Activated CD8-positive, alpha-beta T cell treated with anti-CD3 and anti-CD28 coated beads for 36 hours (primary cell): ENCODE data around the gene OPCML. TPM values are rescaled to one million over a fixed set of nuclear protein-coding genes. Genes with fewer than 3 reads are reported as not detected.

Source experiments
- ATAC-seq: fragments of 200-7000 bp; cut with Tn5 transposase; one replicate; pipeline ENCODE4 v1.10.0; 2021; ENCODE audit warnings: mild to moderate bottlenecking, moderate library complexity
- CTCF ChIA-PET: fragments of 350-600 bp; sonication (Branson Sonifier 250); formaldehyde crosslinking; loops from one replicate; lab custom pipeline; 2021; ENCODE audit warnings: antibody characterized with exemption; lab: Charles Lee
- POLR2A ChIA-PET: fragments of 350-600 bp; sonication (Branson Sonifier 250); formaldehyde crosslinking; loops from one replicate; lab custom pipeline; 2021; ENCODE audit warnings: antibody characterized with exemption; lab: Charles Lee
- DNase-seq: peaks from one replicate; pipeline ENCODE4 v3.0.0-alpha.2; 2020
- H3K27ac Mint-ChIP-seq: one replicate; pipeline ENCODE4 v1.8.0; 2021; ENCODE audit warnings: mild to moderate bottlenecking, mixed read lengths
- H3K27me3 Mint-ChIP-seq: one replicate; pipeline ENCODE4 v1.8.0; 2021; ENCODE audit warnings: mixed read lengths
- H3K36me3 Mint-ChIP-seq: one replicate; pipeline ENCODE4 v1.8.0; 2021; ENCODE audit warnings: low read depth, mixed read lengths
- H3K4me1 Mint-ChIP-seq: one replicate; pipeline ENCODE4 v1.8.0; 2021; ENCODE audit warnings: low read depth, mixed read lengths
- H3K4me3 Mint-ChIP-seq: one replicate; pipeline ENCODE4 v1.8.0; 2021; ENCODE audit warnings: mild to moderate bottlenecking, moderate library complexity, mixed read lengths
- H3K9me3 Mint-ChIP-seq: one replicate; pipeline ENCODE4 v1.8.0; 2021; ENCODE audit warnings: mixed read lengths
- intact Hi-C: fragments of 100-400 bp; cut with micrococcal nuclease; formaldehyde crosslinking; loops from one replicate; pipeline ENCODE4 v1.10.0; 2022
- total RNA-seq, 2 experiments: library from RNA; stranded (reverse); gene quantifications; one replicate each; pipeline ENCODE4 v1.2.3, GENCODE V29; 2021
- TF ChIP-seq, protein P1 (sequence below): fragments of 200-600 bp; IDR thresholded peaks from one replicate; pipeline ENCODE4 v1.8.0; 2022; ENCODE audit warnings: antibody characterized with exemption, mild to moderate bottlenecking

Gene OPCML
- total RNA-seq, 2 experiments from 2014 or later, result not detected

GRCh38 chr11:132782102-132782501 lies 750.2 kb downstream of the OPCML start:
- ChIA-PET CTCF (no interaction called here), POLR2A (no interaction called here)
- intact Hi-C loops, result no loop called here
- Mint-ChIP-seq H3K27me3 (no peaks in the 10 kb centered on the region), H3K27ac (no peak overlapping the region), H3K4me3 (no peak overlapping the region), H3K9me3 (no peaks in the 10 kb centered on the region), H3K36me3 (no peaks in the 10 kb centered on the region), H3K4me1 (peaks cover 1% of the 10 kb centered on the region)
- no peak for ATAC-seq
- DNase-seq, result no peak
- TF ChIP-seq, protein P1, sequence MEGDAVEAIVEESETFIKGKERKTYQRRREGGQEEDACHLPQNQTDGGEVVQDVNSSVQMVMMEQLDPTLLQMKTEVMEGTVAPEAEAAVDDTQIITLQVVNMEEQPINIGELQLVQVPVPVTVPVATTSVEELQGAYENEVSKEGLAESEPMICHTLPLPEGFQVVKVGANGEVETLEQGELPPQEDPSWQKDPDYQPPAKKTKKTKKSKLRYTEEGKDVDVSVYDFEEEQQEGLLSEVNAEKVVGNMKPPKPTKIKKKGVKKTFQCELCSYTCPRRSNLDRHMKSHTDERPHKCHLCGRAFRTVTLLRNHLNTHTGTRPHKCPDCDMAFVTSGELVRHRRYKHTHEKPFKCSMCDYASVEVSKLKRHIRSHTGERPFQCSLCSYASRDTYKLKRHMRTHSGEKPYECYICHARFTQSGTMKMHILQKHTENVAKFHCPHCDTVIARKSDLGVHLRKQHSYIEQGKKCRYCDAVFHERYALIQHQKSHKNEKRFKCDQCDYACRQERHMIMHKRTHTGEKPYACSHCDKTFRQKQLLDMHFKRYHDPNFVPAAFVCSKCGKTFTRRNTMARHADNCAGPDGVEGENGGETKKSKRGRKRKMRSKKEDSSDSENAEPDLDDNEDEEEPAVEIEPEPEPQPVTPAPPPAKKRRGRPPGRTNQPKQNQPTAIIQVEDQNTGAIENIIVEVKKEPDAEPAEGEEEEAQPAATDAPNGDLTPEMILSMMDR, result no peak

DNA sequence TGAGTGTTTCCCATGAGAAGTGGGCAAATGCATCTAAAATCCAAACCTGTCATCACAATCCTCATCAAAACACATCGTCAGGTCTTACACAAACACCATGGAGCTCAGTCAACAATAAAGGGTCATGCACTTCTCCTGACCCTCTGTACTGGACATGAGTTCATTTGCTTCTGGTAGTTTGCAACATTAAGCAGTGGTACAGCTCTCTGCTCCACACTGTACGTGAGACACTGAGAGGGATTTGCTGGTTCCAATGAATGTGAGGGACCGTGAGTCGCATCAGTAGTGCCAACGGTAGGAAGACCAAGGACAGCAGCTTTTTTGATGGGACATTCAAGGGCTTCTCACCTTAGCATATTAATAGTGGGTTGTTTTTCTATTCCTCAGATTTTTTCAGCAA lies 752.3 kb downstream of the OPCML start:
- CTCF ChIA-PET, result no interaction called here
- POLR2A ChIA-PET, result no interaction called here

DNA sequence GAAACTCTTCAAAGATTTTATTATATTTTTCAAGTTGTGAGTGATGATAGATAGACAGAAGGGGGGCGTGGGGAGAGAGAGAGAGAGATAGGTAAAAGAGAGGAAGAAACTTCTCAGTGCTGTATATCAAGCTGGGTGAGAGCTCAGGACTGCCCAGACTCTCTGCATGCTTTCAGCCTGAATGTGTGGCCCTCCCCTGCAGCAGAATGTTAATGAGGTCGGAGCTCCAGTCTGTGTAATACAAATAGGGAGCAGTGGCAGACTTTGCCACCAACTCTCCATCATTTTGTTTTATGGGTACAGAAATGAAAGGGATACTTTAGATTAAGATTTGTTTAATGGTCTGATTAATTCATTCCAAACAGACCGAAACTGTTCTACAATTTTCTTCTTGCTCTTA lies 752.8 kb downstream of the OPCML start:
- Mint-ChIP-seq H3K36me3 (no peaks in the 10 kb centered on the region), H3K4me1 (peaks cover 11% of the 10 kb centered on the region), H3K4me3 (no peak overlapping the region), H3K27ac (no peak overlapping the region), H3K27me3 (no peaks in the 10 kb centered on the region), H3K9me3 (no peaks in the 10 kb centered on the region)
- ATAC-seq, result no peak
- TF ChIP-seq, protein P1, result no peak
- intact Hi-C loops, result no loop called here
- CTCF ChIA-PET, result no interaction called here
- no peak for DNase-seq
- POLR2A ChIA-PET, result no interaction called here

More for the DNA sequence above, 752.3 kb downstream of the OPCML start:
- TF ChIP-seq, protein P1, result no peak
- no peak for DNase-seq
- Mint-ChIP-seq H3K27ac (no peak overlapping the region), H3K36me3 (no peaks in the 10 kb centered on the region), H3K27me3 (no peaks in the 10 kb centered on the region), H3K4me3 (no peak overlapping the region), H3K9me3 (no peaks in the 10 kb centered on the region), H3K4me1 (peaks cover 11% of the 10 kb centered on the region)
- intact Hi-C loops, result no loop called here
- no peak for ATAC-seq

GRCh38 chr11:132777067-132777975 lies 755.0 kb downstream of the OPCML start:
- peak; percentile 15 for DNase-seq
- TF ChIP-seq, protein P1, result no peak
- CTCF ChIA-PET, result interaction anchor here (1.0 to 1.3 kb wide), 2 partner anchors 22 to 162 kb away, joined by 3 read pairs; no protein-coding TSS in a partner anchor
- Mint-ChIP-seq H3K4me1 (peaks cover 22% of the 10 kb centered on the region), H3K36me3 (no peaks in the 10 kb centered on the region), H3K9me3 (no peaks in the 10 kb centered on the region), H3K27ac (peak overlapping the region; percentile 13), H3K4me3 (no peak overlapping the region), H3K27me3 (no peaks in the 10 kb centered on the region)
- intact Hi-C loops, result no loop called here
- ATAC-seq, result peak; percentile 47
- POLR2A ChIA-PET, result interaction anchor here (0.7 to 0.9 kb wide), 2 partner anchors 8 to 105 kb away, joined by 3 read pairs; no protein-coding TSS in a partner anchor

GRCh38 chr11:132773751-132774150 lies 758.5 kb downstream of the OPCML start:
- peaks cover 4% of the 10 kb centered on the region for H3K27me3 Mint-ChIP-seq
- CTCF ChIA-PET, result no interaction called here
- no peak for DNase-seq
- no peak for ATAC-seq
- H3K36me3 Mint-ChIP-seq, result no peaks in the 10 kb centered on the region
- no peaks in the 10 kb centered on the region for H3K9me3 Mint-ChIP-seq
- intact Hi-C loops, result no loop called here
- peak overlapping the region; percentile 64 for H3K4me3 Mint-ChIP-seq
- POLR2A ChIA-PET, result interaction anchor here (1.2 kb wide), 1 partner anchor 18 kb away, joined by 3 read pairs; no protein-coding TSS in a partner anchor
- TF ChIP-seq, protein P1, result no peak
- H3K27ac Mint-ChIP-seq, result no peak overlapping the region
- peaks cover 25% of the 10 kb centered on the region for H3K4me1 Mint-ChIP-seq
